SK-N-SH (cell line): ENCODE data around the gene MUC5B. TPM values are rescaled to one million over a fixed set of nuclear protein-coding genes. Genes with fewer than 3 reads are reported as not detected.
A peak's percentile ranks its signal among the peaks of the same experiment; 100 is the strongest.

ENCODE experiments used
- CTCF ChIA-PET: fragments of 300-600, 350-600 bp; formaldehyde crosslinking; extraction: SDS; loops from one replicate; lab custom pipeline; 2021; lab: Yijun Ruan, JAX
- POLR2A ChIA-PET: fragments of 350-600 bp; sonication (Branson Sonifier 250); formaldehyde crosslinking; extraction: SDS; loops from one replicate; lab custom pipeline; 2020; ENCODE audit warnings: antibody characterized with exemption, inconsistent platforms; lab: Yijun Ruan, JAX
- DNase-seq: peaks from one replicate; pipeline ENCODE4 v3.0.0; 2012
- H2AFZ ChIP-seq: fragments of 200-600 bp; sonication (generic); 2 replicates; pipeline ENCODE4 v1.8.1; 2016; ENCODE audit warnings: antibody characterized with exemption, mild to moderate bottlenecking, low read depth
- H3F3A ChIP-seq: fragments of 200-600 bp; sonication (generic); replicated peaks from 2 replicates; pipeline ENCODE3; 2016; ENCODE audit warnings: antibody characterized with exemption, mild to moderate bottlenecking; ENCODE audit not compliant: insufficient read depth
- H3K27ac ChIP-seq, 2 experiments: fragments of 200-500 bp in 1 of 2; fragments of 200-600 bp in 1 of 2; sonication (Bioruptor generic) in 1 of 2; sonication (generic), shearing (Covaris generic) in 1 of 2; 2 replicates each; pipeline versions ENCODE4 v1.5.1 to v1.6.1; 2014 to 2016; ENCODE audit warnings: low read depth in 2 of 2, inconsistent platforms in 1 of 2, low read length in 1 of 2, mild to moderate bottlenecking in 1 of 2, mixed read lengths in 1 of 2
- H3K27me3 ChIP-seq: fragments of 200-600 bp; sonication (generic), shearing (Covaris generic); 2 replicates; pipeline ENCODE4 v1.6.1; 2016; ENCODE audit warnings: mixed run types; ENCODE audit not compliant: insufficient read depth
- H3K36me3 ChIP-seq, 2 experiments: fragments of 200-500 bp in 1 of 2; fragments of 200-600 bp in 1 of 2; sonication (Bioruptor generic) in 1 of 2; sonication (generic) in 1 of 2; replicated peaks in 1 of 2; 2 replicates each; pipeline versions ENCODE3 to v1.5.1; 2014 to 2016; ENCODE audit warnings: low read length in 1 of 2, mild to moderate bottlenecking in 1 of 2; ENCODE audit not compliant: insufficient read depth in 2 of 2, control insufficient read depth in 1 of 2
- H3K4me1 ChIP-seq, 2 experiments: fragments of 200-500 bp in 1 of 2; fragments of 200-600 bp in 1 of 2; sonication (Bioruptor generic) in 1 of 2; sonication (generic), shearing (Covaris generic) in 1 of 2; 2 replicates each; pipeline versions ENCODE4 v1.5.1 to v1.6.1; 2014 to 2016; ENCODE audit warnings: low read depth in 1 of 2, low read length in 1 of 2, mixed run types in 1 of 2; ENCODE audit not compliant: insufficient read depth in 2 of 2, control insufficient read depth in 1 of 2
- H3K4me2 ChIP-seq: fragments of 200-600 bp; sonication (generic), shearing (Covaris generic); 2 replicates; pipeline ENCODE4 v1.6.1; 2017; ENCODE audit warnings: mixed run types
- H3K4me3 ChIP-seq, 2 experiments: fragments of 200-500 bp in 1 of 2; fragments of 200-600 bp in 1 of 2; sonication (Bioruptor generic) in 1 of 2; sonication (generic), shearing (Covaris generic) in 1 of 2; 2 replicates each; pipeline versions ENCODE4 v1.5.1 to v1.8.1; 2014 to 2016; ENCODE audit warnings: low read depth in 2 of 2, inconsistent platforms in 1 of 2, low read length in 1 of 2, mild to moderate bottlenecking in 1 of 2, mixed read lengths in 1 of 2, moderate library complexity in 1 of 2
- H3K79me2 ChIP-seq: fragments of 200-600 bp; sonication (generic); 2 replicates; pipeline ENCODE4 v1.8.1; 2017; ENCODE audit warnings: mild to moderate bottlenecking; ENCODE audit not compliant: insufficient read depth
- H3K9ac ChIP-seq: fragments of 200-600 bp; sonication (generic); 2 replicates; pipeline ENCODE4 v1.6.1; 2017; ENCODE audit warnings: mixed run types
- H3K9me2 ChIP-seq: fragments of 200-600 bp; sonication (generic); 2 replicates; pipeline ENCODE4 v1.6.1; 2017; ENCODE audit warnings: mixed run types
- H3K9me3 ChIP-seq: fragments of 200-600 bp; sonication (generic); 2 replicates; pipeline ENCODE4 v1.6.1; 2017; ENCODE audit warnings: mixed run types, mild to moderate bottlenecking, moderate library complexity
- H4K20me1 ChIP-seq: fragments of 200-600 bp; sonication (generic); 2 replicates; pipeline ENCODE4 v1.6.1; 2017; ENCODE audit warnings: mild to moderate bottlenecking, mixed run types; ENCODE audit not compliant: insufficient read depth
- EP300 ChIP-seq, 2 experiments: IDR thresholded peaks; 2 replicates each; pipeline versions ENCODE4 v1.4.0 to v1.6.1; 2012; ENCODE audit warnings: borderline replicate concordance in 1 of 2, low read depth in 1 of 2, low read length in 1 of 2
- GATA2 ChIP-seq: sonication (generic); formaldehyde crosslinking; IDR thresholded peaks from 2 replicates; pipeline ENCODE4 v1.5.0; 2020; ENCODE audit warnings: mild to moderate bottlenecking, missing genetic modification reagents
- MXI1 ChIP-seq: IDR thresholded peaks from 2 replicates; pipeline ENCODE4 v1.6.1; 2012; ENCODE audit warnings: mild to moderate bottlenecking, low read depth, low read length, improper control_type of control experiment
- PBX3 ChIP-seq: IDR thresholded peaks from 2 replicates; pipeline ENCODE4; 2012
- RCOR1 ChIP-seq: fragments of 150-350 bp; IDR thresholded peaks from 2 replicates; pipeline ENCODE4 v1.6.1; 2017; ENCODE audit warnings: antibody characterized with exemption, low read length
- TCF12 ChIP-seq: IDR thresholded peaks from 2 replicates; pipeline ENCODE4 v1.4.0; 2012
- WGBS: methylation state at CpG from one replicate; pipeline ENCODE4 v1.1.6; 2017; ENCODE audit warnings: low lambda C conversion rate; 5-methylcytosine and 5-hydroxymethylcytosine counted together
- polyA plus RNA-seq, 3 experiments: library from polyadenylated mRNA; depleted of rRNA; stranded (reverse); fragments of >200 nt; gene quantifications; 2 replicates each; pipeline ENCODE4 v1.2.3, GENCODE V29; 2012
- TF ChIP-seq, protein P1 (sequence below): IDR thresholded peaks from 2 replicates; pipeline ENCODE4 v1.4.0; 2012; ENCODE audit warnings: low read depth, borderline replicate concordance
- TF ChIP-seq, protein P2 (sequence below): fragments of 150-350 bp; IDR thresholded peaks from 2 replicates; pipeline ENCODE4 v1.6.1; 2017; ENCODE audit warnings: antibody characterized with exemption, low read length, low read depth, borderline replicate concordance

Gene MUC5B
- polyA plus RNA-seq, 1 of the 3 experiments (the other 2 are of a cell fraction) = not detected

- no peak for TF ChIP-seq MXI1
- TF ChIP-seq, all 33 proteins: peak for 0
These were observed 14.8 kb upstream of the MUC5B start (continued) for GRCh38 chr11:1208144-1208393.

- DNase-seq = peak; percentile 9
These were observed 14.2 kb upstream of the MUC5B start for GRCh38 chr11:1208394-1209261.

More at GRCh38 chr11:1208394-1209261, 14.2 kb upstream of the MUC5B start:
- Histone ChIP-seq H3K27ac (no peak overlapping the region), H2AFZ (no peak overlapping the region), H4K20me1 (no peaks in the 10 kb centered on the region), H3K9ac (no peak overlapping the region), H3K9me3 (peaks cover 5% of the 10 kb centered on the region; the same call in 1 of the 2 replicates), H3F3A (no peaks in the 10 kb centered on the region), H3K9me2 (no peaks in the 10 kb centered on the region), H3K4me1 (no peaks in the 10 kb centered on the region), H3K79me2 (no peaks in the 10 kb centered on the region), H3K4me3 (no peak overlapping the region), H3K27me3 (no peaks in the 10 kb centered on the region), H3K4me2 (no peak overlapping the region), H3K36me3 (no peaks in the 10 kb centered on the region)
- WGBS = 79% methylated on average over 23 of the region's 39 CpGs
- CTCF ChIA-PET = interaction anchor here (1.0 to 1.1 kb wide), 2 partner anchors 338 to 366 kb away, joined by 4 read pairs; no protein-coding TSS in a partner anchor
- POLR2A ChIA-PET = no interaction called here
- TF ChIP-seq RCOR1 (no peak), TCF12 (no peak), PBX3 (no peak), EP300 (IDR thresholded peaks at IDR 0.05; ENCODE audit: borderline replicate concordance in 1 of 2, low read depth in 1 of 2, low read length in 1 of 2) (no peak), GATA2 (CRISPR knock-in tag) (no peak)
- TF ChIP-seq, protein P1, sequence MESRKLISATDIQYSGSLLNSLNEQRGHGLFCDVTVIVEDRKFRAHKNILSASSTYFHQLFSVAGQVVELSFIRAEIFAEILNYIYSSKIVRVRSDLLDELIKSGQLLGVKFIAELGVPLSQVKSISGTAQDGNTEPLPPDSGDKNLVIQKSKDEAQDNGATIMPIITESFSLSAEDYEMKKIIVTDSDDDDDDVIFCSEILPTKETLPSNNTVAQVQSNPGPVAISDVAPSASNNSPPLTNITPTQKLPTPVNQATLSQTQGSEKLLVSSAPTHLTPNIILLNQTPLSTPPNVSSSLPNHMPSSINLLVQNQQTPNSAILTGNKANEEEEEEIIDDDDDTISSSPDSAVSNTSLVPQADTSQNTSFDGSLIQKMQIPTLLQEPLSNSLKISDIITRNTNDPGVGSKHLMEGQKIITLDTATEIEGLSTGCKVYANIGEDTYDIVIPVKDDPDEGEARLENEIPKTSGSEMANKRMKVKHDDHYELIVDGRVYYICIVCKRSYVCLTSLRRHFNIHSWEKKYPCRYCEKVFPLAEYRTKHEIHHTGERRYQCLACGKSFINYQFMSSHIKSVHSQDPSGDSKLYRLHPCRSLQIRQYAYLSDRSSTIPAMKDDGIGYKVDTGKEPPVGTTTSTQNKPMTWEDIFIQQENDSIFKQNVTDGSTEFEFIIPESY = no peak
- TF ChIP-seq, protein P2, sequence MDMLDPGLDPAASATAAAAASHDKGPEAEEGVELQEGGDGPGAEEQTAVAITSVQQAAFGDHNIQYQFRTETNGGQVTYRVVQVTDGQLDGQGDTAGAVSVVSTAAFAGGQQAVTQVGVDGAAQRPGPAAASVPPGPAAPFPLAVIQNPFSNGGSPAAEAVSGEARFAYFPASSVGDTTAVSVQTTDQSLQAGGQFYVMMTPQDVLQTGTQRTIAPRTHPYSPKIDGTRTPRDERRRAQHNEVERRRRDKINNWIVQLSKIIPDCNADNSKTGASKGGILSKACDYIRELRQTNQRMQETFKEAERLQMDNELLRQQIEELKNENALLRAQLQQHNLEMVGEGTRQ = no peak
